GM19468 (cell line): ENCODE measurements around the gene RAI1.

Experiments used
- ATAC-seq: cut with Tn5 transposase; IDR thresholded peaks from one replicate; pipeline ENCODE4 v1.9.1; 2021; ENCODE audit warnings: mild to moderate bottlenecking, moderate library complexity, moderate number of reproducible peaks; ENCODE audit not compliant: unreplicated experiment; ENCODE audit errors: extremely low read depth

The RAI1 gene

GRCh38 chr17:17725752-17726457, 44.6 kb downstream of the RAI1 start:
- no peak for ATAC-seq

GRCh38 chr17:17726458-17727060, 45.3 kb downstream of the RAI1 start:
- no peak for ATAC-seq

GRCh38 chr17:17727111-17727659, 45.9 kb downstream of the RAI1 start:
- ATAC-seq = no peak

- ATAC-seq = no peak
Observed at GRCh38 chr17:17728146-17728545, 46.9 kb downstream of the RAI1 start.

- no peak for ATAC-seq
Observed at GRCh38 chr17:17728550-17729251, 47.4 kb downstream of the RAI1 start.

GRCh38 chr17:17729620-17730249, 48.5 kb downstream of the RAI1 start:
- no peak for ATAC-seq

- ATAC-seq = no peak
Observed at GRCh38 chr17:17730250-17730935, 49.1 kb downstream of the RAI1 start.

GRCh38 chr17:17732444-17732843, 51.2 kb downstream of the RAI1 start:
- no peak for ATAC-seq

GRCh38 chr17:17732892-17733670, 51.8 kb downstream of the RAI1 start:
- no peak for ATAC-seq

GRCh38 chr17:17736205-17737183, 55.2 kb downstream of the RAI1 start:
- ATAC-seq = no peak

GRCh38 chr17:17737961-17738894, 57.0 kb downstream of the RAI1 start:
- ATAC-seq = no peak

- no peak for ATAC-seq
Observed at GRCh38 chr17:17738901-17739300, 57.6 kb downstream of the RAI1 start.

GRCh38 chr17:17739388-17740066, 58.3 kb downstream of the RAI1 start:
- no peak for ATAC-seq

GRCh38 chr17:17740615-17741348, 59.5 kb downstream of the RAI1 start:
- no peak for ATAC-seq

GRCh38 chr17:17741349-17742023, 60.2 kb downstream of the RAI1 start:
- ATAC-seq = no peak
